Panc1 (cell line): ENCODE data around the gene ITGB1.

ENCODE experiments used
- CTCF ChIP-seq: fragments of 450-650 bp; IDR thresholded peaks from 2 replicates; pipeline ENCODE4 v1.5.1; 2017; ENCODE audit warnings: mild to moderate bottlenecking
- POLR2AphosphoS5 ChIP-seq: IDR thresholded peaks from 2 replicates; pipeline ENCODE4 v1.6.1; 2012; ENCODE audit warnings: mild to moderate bottlenecking, low read depth, low read length, moderate library complexity
- REST ChIP-seq, 2 experiments: IDR thresholded peaks; 2 replicates each; pipeline ENCODE4 v1.6.1; 2011 to 2012; ENCODE audit warnings: low read depth in 2 of 2, control low read depth in 1 of 2, low read length in 1 of 2, mild to moderate bottlenecking in 1 of 2, moderate library complexity in 1 of 2; ENCODE audit not compliant: insufficient read depth in 1 of 2
- SIN3A ChIP-seq: IDR thresholded peaks from 2 replicates; pipeline ENCODE4 v1.6.1; 2012; ENCODE audit warnings: low read depth, mild to moderate bottlenecking, low read length, moderate library complexity, borderline replicate concordance; ENCODE audit not compliant: insufficient read depth
- TCF7L2 ChIP-seq: IDR thresholded peaks from 2 replicates; pipeline ENCODE4 v1.6.1; 2011; ENCODE audit warnings: mild to moderate bottlenecking, low read depth, low read length, inconsistent platforms

GRCh38 chr10:32946108-32946507 is 11.9 kb downstream of the ITGB1 start:
- TF ChIP-seq CTCF (no peak), POLR2AphosphoS5 (no peak), REST (IDR thresholded peaks at IDR 0.05; ENCODE audit: insufficient read depth in 1 of 2, low read depth in 2 of 2, low read length in 1 of 2) (no peak), TCF7L2 (no peak), SIN3A (no peak)
